ENCODE measurements around the gene FGD1.

DNA sequence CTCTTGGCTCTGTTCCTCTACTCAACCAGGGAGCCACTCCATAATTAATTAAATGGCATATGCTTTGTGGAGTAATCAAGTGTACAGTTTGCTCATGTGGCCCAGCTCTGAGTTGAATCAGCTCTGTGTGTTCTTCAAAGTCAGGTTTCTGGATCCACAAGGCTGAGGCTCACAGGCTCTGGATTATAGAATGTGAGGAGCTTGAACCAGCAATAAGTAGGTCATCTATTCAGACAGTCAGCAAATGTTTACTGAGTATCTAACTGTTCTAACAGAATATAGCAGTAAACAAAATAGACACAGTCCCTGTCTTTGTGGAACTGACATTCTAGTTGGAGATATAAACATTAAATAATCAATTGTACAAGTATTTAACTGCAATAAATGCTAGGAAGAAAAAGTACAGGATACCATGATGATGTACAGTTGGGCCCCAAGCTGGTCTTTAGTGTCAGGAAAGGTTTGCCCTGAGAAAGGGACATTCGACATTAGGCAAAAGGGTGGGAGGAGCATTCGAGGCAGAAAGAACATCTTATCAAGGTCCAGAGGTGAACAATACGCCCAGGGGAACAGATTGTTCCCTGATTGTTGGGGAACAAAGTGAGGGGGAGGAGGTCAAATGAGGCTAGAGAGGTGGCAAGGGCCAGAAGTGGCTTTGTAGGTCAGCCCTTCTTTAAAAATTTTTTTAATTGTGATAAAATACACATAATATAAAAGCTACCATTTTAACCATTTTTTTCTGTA, 76.3 kb downstream of the FGD1 start:
- TF ChIP-seq, protein P1, sequence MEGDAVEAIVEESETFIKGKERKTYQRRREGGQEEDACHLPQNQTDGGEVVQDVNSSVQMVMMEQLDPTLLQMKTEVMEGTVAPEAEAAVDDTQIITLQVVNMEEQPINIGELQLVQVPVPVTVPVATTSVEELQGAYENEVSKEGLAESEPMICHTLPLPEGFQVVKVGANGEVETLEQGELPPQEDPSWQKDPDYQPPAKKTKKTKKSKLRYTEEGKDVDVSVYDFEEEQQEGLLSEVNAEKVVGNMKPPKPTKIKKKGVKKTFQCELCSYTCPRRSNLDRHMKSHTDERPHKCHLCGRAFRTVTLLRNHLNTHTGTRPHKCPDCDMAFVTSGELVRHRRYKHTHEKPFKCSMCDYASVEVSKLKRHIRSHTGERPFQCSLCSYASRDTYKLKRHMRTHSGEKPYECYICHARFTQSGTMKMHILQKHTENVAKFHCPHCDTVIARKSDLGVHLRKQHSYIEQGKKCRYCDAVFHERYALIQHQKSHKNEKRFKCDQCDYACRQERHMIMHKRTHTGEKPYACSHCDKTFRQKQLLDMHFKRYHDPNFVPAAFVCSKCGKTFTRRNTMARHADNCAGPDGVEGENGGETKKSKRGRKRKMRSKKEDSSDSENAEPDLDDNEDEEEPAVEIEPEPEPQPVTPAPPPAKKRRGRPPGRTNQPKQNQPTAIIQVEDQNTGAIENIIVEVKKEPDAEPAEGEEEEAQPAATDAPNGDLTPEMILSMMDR (conservative IDR thresholded peaks at IDR 0.05; ENCODE audit: low read length), result no peak
- TF ChIP-seq EZH2phosphoT487 (IDR thresholded peaks at IDR 0.05; ENCODE audit: borderline replicate concordance, low read depth, low read length), result no peak
